Thyroid gland (tissue), 4 donors: Measurements from ENCODE around the gene RPS6KA4.

ENCODE experiments used
- CTCF ChIP-seq, 6 experiments: fragments of 200-600 bp in 3 of 6; fragments of 450-650 bp in 3 of 6; sonication (generic) in 3 of 6; IDR thresholded peaks; one replicate each; pipeline ENCODE4 v1.5.1; 2016 to 2019; ENCODE audit warnings: antibody characterized with exemption in 6 of 6, mild to moderate bottlenecking in 2 of 6, inconsistent platforms in 1 of 6, moderate library complexity in 1 of 6
- POLR2A ChIP-seq, 2 donors: fragments of 450-650 bp; IDR thresholded peaks; one replicate each; pipeline ENCODE4 v1.6.1; 2017; ENCODE audit warnings: antibody characterized with exemption in 2 of 2, mild to moderate bottlenecking in 2 of 2, moderate library complexity in 1 of 2

- TF ChIP-seq CTCF (IDR thresholded peaks at IDR 0.05) (no peak), POLR2A (IDR thresholded peaks at IDR 0.05) (no peak)
These were observed 28.1 kb upstream of the RPS6KA4 start for GRCh38 chr11:64330888-64331287.
